Measurements from ENCODE around the gene RAB37. TPM values are rescaled to one million over a fixed set of nuclear protein-coding genes. Genes with fewer than 3 reads are reported as not detected.
A peak's percentile ranks its signal among the peaks of the same experiment; 100 is the strongest.

Gene RAB37
- total and polyA plus RNA-seq, 9 of the 15 experiments (the other 6 are each of a cell fraction or from before 2014, with no cell fraction given): 0.03 to 0.27 (median 0.11) TPM; not detected in 4

- TF ChIP-seq BRF1 (IDR thresholded peaks at IDR 0.05; ENCODE audit: borderline replicate concordance, extremely low read depth, insufficient read length) (no peak), PHF21A (IDR thresholded peaks at IDR 0.05; ENCODE audit: borderline replicate concordance, low read depth) (no peak), BCLAF1 (IDR thresholded peaks at IDR 0.05; ENCODE audit: borderline replicate concordance in 1 of 2, control insufficient read depth in 1 of 2, low read depth in 2 of 2, low read length in 1 of 2) (no peak), ZBTB1 (CRISPR knock-in tag; IDR thresholded peaks at IDR 0.05; ENCODE audit: borderline replicate concordance, low read depth) (no peak), HMGN3 (IDR thresholded peaks at IDR 0.05; ENCODE audit: borderline replicate concordance, extremely low read depth, insufficient read length, low read depth, low read length) (peak; percentile 41), DMBX1 (CRISPR knock-in tag; IDR thresholded peaks at IDR 0.05; ENCODE audit: borderline replicate concordance) (no peak), EP300 (IDR thresholded peaks at IDR 0.05; ENCODE audit: low read length) (no peak), U2AF1 (optimal IDR thresholded peaks at IDR 0.05; ENCODE audit: low read depth, low read length) (peak; percentile 43), GTF2B (IDR thresholded peaks at IDR 0.05; ENCODE audit: extremely low read depth, insufficient read length) (no peak), L3MBTL2 (IDR thresholded peaks at IDR 0.05) (peak; percentile 48; the same call in 1 of the 2 replicates), SAFB (IDR thresholded peaks at IDR 0.05; ENCODE audit: borderline replicate concordance, low read depth, low read length) (no peak), ZNF316 (IDR thresholded peaks at IDR 0.05) (no peak), KLF10 (CRISPR knock-in tag; IDR thresholded peaks at IDR 0.05) (no peak), CBX2 (IDR thresholded peaks at IDR 0.05; ENCODE audit: insufficient read depth, low read length, poor library complexity, severe bottlenecking) (no peak), ZNF785 (CRISPR knock-in tag; IDR thresholded peaks at IDR 0.05) (no peak), NCOA1 (IDR thresholded peaks at IDR 0.05; ENCODE audit: low read depth) (no peak), MCM5 (IDR thresholded peaks at IDR 0.05; ENCODE audit: low read depth) (no peak), ZNF609 (CRISPR knock-in tag; IDR thresholded peaks at IDR 0.05; ENCODE audit: borderline replicate concordance) (no peak), CCNT2 (IDR thresholded peaks at IDR 0.05; ENCODE audit: borderline replicate concordance, extremely low read depth, insufficient read length, low read depth, low read length) (peak; percentile 66)
Observed at GRCh38 chr17:74748529-74749278, 11.6 kb downstream of the RAB37 start, which contains the start of gene NHERF1 (continued).

Data from K562 (cell line).